GM18873 (cell line): Measurements from ENCODE around the gene GAST.
"Not testable (repeated sequence)": the region's sequence is repeated elsewhere in the genome, so short reads cannot be mapped to it uniquely, and the experiment has no call there.

Source experiments
- ATAC-seq: cut with Tn5 transposase; IDR thresholded peaks from one replicate; pipeline ENCODE4 v1.9.1; 2021; ENCODE audit warnings: mild to moderate bottlenecking, moderate library complexity, moderate number of reproducible peaks; ENCODE audit not compliant: unreplicated experiment, low FRiP score

Gene GAST

DNA sequence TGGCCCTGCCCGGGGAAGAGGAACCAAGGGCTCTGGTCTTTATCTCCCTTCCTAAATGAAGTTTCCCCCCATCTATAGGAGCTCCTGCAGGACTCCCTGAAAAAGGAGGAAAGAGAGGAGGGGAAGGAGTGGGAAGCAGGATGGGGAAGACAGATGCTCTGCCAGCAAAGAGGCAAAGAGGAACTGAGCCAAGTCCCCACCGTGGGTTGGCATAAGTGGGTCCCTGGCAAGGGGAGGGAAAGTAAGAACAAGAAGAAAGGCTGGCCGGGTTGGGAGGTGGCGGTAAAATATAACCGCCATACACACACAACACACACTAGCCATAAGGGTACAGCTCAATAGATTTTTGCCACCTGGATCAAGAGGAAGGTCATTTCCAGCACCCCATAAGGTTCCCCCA lies 29.5 kb upstream of the GAST start:
- ATAC-seq: no peak

DNA sequence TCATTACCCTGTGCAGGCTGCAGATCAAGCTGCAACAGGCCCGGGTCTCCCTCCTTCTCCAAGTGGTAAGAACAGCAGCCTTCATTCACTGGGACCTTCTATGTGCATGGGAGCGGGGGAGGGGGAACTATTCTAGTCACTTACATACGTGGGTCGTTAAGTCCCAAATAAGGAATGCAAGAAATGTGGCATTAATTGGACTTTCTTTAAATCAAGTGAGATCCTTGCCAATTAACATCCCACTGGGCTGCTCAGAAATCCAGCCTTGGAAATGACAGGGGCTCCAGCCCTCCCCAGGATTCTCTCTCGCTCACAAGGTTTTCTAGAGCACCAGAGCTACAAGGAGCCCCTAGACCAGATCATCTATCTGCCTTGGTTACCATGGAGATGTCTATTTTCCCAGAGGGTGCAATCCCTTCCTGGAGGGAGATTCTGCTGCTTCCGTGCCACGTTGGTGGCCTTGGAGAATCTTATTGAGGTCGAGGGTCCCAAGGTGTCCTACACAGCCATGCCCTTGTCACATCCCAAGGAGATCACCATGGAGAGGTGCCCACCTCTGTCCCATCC lies 28.6 kb upstream of the GAST start:
- no peak for ATAC-seq

DNA sequence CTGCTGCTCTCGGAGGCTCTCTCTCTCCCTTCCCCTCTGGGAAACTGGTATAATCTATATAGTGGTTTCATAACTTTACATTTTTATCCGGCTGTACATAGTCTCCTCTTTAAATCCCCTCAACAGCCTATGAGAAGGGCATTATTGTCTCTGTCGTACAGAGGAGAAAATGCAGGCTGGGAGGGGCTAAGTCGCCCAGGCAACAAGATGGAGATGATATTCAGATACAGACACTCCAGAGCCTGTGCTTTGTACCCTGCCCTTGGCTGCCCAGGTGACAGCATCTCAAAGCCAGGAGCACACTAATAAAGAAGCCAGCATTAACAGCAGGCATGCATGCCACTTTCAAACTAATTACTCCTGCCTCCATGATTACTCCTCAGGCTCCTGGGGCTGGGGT lies 28.1 kb upstream of the GAST start:
- no peak for ATAC-seq

DNA sequence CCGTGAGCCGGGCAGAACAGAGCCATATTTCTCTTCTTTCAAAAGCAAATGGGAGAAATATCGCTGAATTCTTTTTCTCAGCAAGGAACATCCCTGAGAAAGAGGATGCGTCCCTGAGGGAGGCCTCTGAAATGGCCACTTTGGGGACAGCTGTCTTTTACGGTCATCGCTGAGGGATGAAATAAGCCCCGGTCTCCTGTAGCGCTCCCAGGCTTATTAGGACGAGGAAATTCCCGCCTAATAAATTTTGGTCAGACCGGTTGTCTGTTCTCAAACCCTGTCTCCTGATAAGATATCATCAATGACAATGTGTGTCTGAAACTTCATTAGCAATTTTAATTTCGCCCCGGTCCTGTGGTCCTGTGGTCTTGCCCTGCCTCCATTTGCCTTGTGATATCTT lies 26.4 kb upstream of the GAST start:
- ATAC-seq: not testable (repeated sequence)

DNA sequence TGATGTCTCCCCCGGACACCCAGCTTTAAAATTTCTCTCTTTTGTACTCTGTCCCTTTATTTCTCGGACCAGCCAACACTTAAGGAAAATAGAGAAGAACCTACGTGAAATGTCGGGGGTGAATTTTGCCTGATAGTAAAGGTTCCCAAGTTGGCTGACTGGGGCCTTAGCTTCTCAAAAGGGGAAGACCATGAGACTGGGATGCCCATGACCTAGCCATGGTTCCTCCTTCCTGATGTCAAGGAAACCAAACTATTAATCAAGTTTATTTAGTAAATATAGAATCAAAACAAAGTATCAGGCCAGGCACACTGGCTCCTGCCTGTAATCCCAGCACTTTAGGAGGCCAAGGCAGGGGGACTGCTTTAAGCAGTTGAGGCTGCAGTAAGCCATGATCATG lies 25.9 kb upstream of the GAST start:
- no peak for ATAC-seq

DNA sequence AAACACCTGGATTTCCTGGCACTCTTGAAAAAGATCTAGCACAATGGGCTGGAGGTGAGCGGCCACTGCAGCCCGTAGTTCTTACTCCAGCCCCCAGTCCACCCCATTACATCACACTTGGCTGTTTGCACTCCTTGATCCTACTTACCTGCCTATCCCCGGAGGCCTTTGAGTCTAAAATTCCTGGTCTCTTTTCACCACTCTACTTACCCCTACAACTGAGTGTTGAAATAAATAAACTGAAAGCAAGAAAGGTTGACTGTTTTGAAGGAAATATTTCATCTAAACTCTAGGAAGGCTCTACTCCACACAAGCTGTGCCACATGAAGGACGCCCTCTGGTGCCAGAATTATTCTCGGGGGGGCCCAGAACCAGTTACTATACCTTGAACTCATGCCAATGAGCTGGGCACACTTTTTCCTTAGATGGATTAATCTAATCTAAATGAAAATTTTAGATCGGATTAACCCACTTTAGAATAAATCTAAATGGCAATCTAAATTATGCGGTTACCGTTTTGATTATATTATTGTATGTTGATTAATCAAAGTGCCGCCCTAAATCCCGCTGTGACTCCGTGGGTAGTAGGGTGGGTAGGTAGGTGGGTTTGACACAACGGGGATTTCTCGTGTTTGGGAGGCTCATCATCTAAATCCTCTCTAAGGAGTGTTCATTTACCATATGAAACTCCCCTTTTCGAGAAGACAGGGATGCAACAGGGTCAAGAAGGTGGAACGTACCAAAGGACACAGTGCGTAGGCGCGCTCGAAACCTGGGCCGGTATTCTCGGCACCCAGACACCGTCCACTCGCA lies 24.1 kb upstream of the GAST start:
- ATAC-seq: no peak

DNA sequence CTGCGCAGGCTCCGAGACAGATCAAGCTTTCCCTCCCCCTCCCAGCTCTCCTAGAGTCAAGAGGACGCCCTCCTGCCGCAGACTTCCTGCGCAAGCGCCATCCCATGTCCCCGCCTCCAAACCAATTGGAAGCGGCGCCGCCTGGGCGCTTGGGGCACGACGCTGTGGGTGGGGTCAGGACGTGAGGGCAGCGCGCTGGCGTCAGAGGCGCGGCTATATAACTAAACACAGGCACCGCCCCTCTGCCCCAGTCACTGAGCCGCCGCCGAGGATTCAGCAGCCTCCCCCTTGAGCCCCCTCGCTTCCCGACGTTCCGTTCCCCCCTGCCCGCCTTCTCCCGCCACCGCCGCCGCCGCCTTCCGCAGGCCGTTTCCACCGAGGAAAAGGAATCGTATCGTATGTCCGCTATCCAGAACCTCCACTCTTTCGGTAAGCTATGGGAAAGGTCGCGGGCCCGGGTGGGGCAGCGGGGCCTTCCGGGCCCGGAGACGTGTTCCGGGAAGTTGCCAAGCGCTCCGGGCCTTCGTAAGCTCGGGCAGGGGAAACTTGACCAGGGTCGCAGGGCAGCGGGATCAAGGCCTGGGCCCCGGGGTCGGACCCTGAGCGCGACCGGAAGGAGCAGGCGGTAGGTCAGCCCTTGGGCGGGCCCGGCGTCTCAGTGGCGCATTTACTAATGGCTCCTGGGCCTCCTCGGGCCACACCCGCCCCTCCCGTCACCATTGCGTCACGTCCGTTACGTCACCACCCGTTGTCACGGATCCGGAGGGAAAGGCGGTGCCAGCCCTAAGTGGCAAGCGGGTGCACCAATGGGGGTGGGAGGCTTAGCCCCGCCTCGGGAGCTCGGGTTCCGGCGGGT lies 23.3 kb upstream of the GAST start, which contains the start of gene EIF1:
Gene EIF1, plus strand, starts transcription at position 245 of the 856 bp plus-strand sequence. Its CDS starts 154 bp downstream, at position 399.
- peak; percentile 72 for ATAC-seq

DNA sequence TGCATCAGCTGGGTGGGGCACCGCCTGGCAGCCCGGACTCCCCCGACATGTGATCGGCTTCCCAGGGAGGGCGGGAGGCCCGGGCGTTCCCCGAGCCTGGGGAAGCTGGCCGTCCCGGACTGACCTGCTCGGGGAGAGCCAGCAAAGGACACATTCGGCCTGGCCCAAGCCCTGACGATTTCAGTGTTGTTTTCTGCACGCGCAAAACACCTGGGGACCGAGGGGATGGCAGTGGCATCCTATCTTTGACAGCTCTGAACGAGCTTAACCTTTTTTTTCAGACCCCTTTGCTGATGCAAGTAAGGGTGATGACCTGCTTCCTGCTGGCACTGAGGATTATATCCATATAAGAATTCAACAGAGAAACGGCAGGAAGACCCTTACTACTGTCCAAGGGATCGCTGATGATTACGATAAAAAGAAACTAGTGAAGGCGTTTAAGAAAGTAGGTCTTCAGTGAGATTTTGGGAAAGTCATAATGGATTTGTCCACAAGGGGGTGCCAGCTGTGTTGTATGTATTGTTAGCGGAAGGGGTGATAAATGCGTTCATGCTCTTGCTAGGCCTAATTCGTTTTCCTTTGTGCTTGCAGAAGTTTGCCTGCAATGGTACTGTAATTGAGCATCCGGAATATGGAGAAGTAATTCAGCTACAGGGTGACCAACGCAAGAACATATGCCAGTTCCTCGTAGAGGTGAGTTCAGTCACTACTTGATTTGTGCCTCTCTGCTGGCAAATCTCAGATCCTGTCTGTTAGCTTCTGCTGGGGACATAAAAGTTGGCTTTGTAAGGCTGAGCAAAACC lies 22.4 kb upstream of the GAST start:
- ATAC-seq: no peak

DNA sequence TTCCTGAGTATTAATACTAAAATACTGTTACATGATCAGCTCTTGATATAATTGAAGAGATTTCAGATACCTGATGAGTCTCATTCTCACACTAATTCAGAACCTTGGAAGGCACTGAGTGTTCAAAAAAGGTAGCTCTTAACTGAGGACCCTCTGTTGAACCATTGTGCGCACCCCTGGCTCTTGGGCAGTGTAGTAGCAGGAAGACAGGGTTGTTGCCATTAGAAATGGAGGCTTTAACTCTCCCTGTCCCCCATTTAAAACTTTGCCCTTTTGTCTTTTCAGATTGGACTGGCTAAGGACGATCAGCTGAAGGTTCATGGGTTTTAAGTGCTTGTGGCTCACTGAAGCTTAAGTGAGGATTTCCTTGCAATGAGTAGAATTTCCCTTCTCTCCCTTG lies 21.6 kb upstream of the GAST start:
- ATAC-seq: no peak

DNA sequence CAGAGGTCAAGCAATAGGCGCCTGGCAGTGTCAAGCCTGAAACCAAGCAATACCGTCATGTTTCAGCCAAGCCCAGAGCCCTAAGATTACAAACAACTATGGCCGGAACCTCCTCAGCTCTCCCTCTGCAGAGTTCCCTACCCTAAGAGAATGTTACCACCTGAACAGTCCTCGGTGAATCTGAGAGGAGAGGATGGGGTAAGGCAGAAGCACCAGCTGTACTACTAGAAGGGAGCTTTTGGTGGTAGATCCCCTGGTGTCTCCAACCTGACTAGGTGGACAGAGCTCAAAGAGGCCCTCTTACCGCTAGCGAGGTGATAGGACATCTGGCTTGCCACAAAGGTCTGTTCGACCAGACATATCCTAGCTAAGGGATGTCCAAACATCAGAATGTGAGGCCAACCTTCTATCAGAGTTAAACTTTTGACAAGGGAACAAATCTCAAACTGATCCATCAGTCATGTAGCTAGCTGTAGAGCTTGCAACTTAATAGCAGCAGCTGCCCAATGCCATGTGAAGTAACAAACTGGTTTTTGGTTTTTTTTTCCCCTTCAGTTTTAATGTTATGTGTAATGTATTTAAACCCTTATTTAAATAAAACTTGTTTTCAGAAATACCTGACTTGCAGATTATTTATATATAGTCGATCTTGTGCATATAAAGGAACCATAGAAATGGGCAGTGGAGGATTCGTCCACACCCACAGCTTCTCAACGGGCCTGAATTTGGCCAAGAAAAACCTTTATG lies 20.9 kb upstream of the GAST start:
- ATAC-seq: no peak

DNA sequence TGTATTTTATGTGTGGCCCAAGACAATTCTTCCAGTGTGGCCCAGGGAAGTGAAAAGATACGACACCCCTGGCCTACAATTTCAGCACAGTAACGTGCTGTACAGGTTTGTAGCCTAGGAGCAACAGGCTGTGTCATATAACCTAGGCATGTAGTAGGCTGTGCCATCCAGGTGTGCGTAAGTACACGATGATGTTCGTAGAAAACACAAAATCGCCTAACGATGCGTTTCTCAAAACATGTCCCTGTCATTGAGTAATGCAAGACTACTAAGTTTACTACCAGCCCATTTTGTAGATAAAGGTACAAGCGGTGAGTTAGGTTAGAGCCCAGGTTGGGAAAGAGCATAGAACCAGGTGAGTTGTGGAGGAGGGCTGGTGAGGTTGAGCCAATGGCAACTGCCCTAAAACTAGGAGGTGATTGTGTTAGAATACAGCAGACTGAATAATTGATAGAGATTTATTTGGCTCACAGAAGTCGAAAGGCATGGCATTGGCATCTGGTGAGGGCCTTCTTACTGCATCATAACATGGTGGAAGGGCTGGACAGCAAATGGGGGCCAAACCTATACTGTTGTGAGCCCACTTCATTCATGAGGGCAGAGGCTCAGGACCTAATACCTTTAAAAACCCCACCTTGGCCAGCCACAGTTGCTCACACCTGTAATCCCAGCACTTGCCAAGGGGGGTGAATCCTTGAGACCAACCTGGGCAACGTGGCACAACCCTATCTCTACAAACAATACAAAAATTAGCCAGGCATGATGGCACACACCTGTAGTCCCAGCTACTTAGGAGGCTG lies 19.2 kb upstream of the GAST start:
- ATAC-seq: no peak

DNA sequence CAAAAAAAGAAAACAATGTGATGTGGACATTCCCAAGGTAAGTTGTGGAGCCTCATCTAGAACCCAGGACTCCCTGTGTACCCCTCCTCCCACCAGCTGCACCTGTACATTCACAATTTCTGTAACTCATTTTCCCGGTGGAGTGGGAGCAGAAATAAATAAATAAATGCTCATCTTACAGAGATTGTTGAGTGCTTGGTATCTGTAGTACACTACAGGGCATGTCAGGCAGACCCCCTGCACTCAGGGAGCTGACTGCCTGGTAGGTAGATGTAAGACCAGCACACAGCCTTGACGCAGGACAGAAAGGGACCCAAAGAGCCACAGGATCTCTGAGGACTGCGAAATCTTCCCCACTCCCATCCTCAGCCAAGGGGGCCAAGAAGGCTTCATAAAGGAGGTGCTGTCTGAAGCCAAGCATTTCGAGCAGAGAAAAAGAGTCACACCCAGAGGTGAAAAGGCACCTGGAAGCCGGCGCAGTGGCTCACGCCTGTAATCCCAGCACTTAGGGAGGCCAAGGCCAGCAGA lies 16.9 kb upstream of the GAST start:
- no peak for ATAC-seq

DNA sequence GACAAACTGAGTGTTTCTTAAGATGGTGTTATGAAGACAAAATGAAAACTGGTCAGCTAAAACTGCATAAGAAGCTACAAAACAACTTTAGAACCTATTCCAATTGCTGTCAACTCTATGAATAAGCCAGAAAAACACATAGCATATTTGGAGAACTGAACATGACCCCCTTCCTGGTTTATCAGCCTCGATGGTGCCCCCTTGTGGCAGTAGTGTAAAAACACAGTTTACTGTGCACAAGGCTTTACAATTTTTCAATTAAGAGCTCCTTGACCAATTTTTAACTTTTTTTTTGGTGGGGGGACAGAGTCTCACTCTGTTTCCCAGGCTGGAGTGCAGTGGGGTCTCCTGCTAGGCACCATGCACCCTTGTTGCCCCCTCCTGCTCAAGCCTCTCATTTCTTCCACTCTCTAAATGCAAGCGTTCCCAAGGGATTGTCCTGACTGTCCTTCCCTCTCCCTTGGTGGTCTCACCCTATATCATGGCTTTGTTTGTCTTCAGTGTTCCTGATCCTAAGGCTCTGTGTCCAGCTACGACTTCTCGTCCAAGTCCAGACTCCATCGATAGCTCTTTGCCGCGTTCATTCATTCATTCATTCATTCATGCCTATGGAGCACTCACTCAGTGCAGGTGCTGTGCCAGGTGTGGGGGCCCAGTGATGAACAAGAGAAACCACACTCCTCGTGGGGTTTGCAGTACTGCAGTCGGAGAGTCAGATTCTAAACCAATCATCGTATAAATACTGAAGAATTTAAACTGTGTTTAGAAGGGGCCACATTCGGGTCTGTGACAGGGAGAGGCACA lies 16.0 kb upstream of the GAST start:
- no peak for ATAC-seq

DNA sequence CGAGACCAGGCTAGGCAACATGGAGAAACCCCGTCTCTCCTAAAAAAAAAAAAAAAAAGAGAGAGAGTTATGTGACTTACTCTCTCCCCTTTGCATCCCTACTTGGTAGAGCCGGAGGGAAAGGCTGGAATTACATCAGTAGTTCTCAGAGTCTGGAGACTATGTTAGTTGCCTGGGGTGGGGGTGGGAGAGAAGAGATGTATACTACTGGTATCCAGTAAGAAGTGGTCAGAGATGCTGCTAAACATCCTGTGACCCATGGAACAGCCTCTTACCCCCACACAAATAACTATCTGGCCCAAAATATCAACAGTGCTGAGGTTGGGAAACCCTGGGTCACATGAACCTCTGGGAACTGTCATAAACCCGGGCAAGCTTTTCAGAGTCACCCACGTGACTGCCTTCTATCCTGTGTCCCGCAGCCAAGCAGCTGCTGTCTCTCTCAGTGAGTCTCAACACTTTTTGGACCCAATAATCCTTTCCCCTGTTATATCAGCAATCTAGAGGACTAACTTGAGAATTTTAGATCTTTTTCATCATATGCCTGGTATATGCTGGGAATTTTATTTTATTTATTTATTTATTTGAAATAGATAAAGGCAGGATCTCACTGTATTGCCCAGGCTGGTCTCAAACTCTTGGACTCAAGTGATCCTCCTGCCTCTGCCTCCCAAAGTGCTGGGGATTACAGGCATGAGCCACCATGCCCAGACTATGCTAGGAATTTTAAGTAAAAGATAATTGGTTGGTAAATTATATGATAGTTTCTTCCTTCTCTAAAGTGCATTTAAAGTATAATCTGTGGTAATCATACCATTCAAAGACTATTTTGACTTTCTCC lies 14.8 kb upstream of the GAST start:
- ATAC-seq: no peak

DNA sequence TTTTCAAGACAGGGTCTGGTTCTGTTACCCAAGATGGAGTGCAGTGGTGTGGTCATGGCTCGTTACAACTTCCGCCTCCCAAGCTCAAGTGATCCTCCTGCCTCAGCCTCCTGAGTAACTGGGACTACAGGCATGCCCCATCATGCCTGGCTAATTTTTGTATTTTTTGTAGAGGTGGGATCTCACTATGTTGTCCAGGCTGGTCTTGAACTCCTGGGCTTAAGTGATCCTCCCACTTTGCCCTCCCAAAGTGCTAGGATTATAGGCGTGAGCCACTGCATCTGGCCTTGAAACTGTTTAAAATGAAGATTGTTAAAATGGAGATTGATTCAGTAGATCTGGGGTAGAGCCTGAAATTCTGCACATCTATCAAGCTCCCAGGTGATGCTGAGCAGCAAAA lies 11.3 kb upstream of the GAST start:
- not testable (repeated sequence) for ATAC-seq

DNA sequence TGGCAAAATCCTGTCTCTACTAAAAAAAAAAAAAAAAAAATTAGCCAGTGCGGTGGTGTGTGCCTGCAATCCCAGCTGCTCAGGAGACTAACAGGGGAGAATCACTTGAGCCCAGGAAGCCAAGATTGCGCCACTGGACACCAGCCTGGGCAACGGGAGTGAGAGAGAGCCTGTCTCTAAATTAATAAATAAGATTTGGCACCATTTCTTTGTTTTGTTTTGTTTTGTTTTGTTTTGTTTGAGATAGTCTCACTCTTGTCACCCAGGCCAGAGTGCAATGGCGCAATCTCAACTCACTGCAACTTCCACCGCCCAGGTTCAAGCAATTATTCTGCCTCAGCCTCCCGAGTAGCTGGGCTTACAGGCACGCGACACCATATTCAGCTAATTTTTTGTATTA lies 9.4 kb upstream of the GAST start:
- ATAC-seq: no peak
